GM12875 (cell line): ENCODE results near the gene SLC46A1.

Experiments used
- H3K4me3 ChIP-seq: one replicate; pipeline ENCODE4 v1.5.1; 2011; ENCODE audit warnings: low read depth, low read length, control low read depth
- TF ChIP-seq, protein P1 (sequence below): IDR thresholded peaks from 2 replicates; pipeline ENCODE4 v1.5.1; 2011; ENCODE audit warnings: low read depth, mild to moderate bottlenecking, control low read depth, inconsistent platforms, low read length, moderate library complexity, borderline replicate concordance; ENCODE audit not compliant: insufficient read depth

The SLC46A1 gene

DNA sequence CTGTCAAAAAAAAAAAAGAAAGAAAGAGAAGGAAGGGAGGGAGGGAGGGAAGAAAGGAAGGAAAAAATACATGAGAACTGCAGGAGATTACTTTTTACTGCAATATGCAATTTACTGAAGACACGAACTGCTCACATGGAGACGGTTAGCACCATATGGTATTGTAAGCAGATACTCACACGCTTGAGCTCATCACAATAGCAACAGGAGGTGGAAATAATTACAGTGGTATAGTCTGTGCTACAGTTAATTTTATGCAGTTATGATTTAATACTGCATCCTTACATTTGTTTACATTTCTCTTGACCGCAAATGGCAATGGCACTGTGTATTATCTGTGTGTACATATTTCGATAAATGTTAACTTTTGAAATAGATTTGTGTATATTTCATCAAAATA lies 21.4 kb upstream of the SLC46A1 start:
- TF ChIP-seq, protein P1, sequence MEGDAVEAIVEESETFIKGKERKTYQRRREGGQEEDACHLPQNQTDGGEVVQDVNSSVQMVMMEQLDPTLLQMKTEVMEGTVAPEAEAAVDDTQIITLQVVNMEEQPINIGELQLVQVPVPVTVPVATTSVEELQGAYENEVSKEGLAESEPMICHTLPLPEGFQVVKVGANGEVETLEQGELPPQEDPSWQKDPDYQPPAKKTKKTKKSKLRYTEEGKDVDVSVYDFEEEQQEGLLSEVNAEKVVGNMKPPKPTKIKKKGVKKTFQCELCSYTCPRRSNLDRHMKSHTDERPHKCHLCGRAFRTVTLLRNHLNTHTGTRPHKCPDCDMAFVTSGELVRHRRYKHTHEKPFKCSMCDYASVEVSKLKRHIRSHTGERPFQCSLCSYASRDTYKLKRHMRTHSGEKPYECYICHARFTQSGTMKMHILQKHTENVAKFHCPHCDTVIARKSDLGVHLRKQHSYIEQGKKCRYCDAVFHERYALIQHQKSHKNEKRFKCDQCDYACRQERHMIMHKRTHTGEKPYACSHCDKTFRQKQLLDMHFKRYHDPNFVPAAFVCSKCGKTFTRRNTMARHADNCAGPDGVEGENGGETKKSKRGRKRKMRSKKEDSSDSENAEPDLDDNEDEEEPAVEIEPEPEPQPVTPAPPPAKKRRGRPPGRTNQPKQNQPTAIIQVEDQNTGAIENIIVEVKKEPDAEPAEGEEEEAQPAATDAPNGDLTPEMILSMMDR, result no peak
- H3K4me3 ChIP-seq, result no peak overlapping the region

DNA sequence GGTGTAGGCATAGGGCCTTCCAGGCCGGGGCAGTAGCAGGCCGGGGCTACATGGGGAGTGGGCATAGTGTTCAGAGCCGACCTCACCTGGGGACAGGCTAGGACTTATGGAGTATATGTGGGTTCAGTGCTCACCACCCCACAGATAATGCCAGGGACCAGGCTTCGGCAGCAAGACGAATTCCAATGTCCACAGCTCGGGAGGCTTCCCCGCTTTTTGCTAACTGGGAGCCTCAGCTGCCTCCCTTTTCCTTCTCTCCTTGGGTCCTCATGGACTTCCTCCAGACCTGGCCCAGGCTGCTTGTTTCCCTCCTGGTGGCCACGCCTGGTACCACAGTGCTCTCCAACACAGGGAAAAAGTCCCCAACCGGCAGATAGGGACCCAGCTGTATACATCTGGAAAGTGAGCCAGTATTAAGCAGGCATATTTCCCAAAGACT lies 20.1 kb upstream of the SLC46A1 start:
- TF ChIP-seq, protein P1, result peak; percentile 54
- no peak overlapping the region for H3K4me3 ChIP-seq

DNA sequence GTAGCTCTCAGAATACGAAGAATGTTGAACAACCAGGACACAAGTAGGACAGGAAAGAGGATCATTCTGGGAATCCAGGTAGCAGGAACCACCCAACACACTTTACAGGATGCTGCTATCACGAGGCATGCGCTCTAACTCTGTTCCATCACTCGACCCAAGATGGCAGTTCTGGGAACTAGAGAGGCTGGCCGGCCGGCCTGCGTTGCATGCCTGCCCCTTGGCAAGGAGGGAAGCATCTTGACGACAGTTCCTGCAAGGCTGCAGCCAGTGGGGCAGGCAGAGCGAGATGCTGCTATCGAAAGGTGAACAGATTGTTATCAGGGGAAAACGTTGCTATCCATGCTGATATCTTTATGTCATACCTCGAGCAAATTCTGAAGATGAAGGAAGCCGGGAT lies 19.2 kb upstream of the SLC46A1 start:
- TF ChIP-seq, protein P1, result no peak
- H3K4me3 ChIP-seq, result no peak overlapping the region

DNA sequence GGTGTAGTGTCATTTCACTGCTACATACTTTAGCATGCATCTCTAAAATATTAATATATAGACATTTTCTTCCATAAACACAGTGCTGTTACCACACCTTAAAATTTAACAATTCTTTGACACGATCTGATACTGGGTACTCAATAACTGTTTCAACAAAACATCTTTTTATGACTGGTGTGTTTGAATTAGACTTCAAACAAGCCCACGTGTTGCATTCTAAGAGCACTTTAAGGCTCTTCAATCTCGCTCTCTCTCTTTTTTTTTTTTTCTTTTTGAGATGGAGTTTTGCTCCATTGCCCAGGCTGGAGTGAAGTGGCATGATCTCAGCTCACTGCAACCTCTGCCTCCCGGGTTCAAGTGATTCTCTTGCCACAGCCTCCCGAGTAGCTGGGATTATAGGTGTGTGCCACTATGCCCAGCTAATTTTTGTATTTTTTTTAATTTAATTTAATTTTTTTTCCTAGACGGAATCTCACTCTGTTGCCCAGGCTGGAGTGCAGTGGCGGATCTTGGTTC lies 15.8 kb upstream of the SLC46A1 start:
- TF ChIP-seq, protein P1, result no peak
- no peak overlapping the region for H3K4me3 ChIP-seq

DNA sequence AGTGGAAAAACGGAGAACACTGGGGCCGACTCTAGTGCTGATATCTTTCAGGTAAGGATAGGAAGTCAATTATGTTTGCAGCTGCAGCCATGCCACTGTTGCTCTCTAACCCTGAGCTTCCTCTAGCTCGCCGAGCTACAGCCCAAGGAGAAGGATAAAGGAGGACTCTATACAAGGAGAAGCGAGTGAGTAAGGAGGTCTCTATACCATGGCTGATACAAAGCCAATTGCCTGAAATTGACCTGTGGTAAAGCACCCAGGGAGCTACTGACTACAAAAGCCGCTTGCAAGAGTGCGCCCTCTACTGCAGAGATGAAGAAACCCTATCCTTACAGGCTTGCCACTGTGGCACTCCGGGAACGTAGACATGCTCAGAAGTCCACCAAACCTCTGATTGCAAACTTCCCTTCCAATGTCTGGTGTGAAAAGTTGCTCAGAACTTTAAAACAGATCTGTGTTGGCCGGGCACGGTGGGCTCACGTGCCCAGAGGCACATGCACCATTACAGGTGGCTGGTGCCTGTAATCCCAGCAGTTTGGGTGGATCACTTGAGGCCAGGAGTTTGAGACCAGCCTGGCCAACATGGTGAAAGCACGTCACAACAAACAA lies 10.8 kb upstream of the SLC46A1 start:
- TF ChIP-seq, protein P1, result peak; percentile 82

DNA sequence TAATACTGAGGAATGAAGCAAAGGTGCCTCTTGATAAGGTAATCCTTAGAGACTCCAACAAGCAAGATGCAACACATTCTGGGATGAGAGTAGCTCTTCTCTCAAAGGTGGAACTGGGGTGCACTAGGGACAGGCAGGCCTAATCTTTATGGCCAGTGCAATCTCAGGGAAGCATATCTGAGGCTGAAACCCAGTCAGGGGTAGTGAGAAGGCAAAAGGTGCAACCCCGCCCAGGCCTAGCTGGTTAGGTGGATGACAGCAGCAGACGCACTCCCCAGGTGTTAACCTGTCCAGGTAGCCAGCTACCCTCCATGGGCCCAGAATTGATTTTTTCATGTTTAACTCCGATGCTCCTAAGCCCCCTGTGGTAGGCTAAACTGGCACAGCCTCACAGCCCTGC lies 9.9 kb upstream of the SLC46A1 start:
- no peak overlapping the region for H3K4me3 ChIP-seq
- TF ChIP-seq, protein P1, result no peak

More for the DNA sequence above, 10.8 kb upstream of the SLC46A1 start:
- H3K4me3 ChIP-seq, result no peak overlapping the region

DNA sequence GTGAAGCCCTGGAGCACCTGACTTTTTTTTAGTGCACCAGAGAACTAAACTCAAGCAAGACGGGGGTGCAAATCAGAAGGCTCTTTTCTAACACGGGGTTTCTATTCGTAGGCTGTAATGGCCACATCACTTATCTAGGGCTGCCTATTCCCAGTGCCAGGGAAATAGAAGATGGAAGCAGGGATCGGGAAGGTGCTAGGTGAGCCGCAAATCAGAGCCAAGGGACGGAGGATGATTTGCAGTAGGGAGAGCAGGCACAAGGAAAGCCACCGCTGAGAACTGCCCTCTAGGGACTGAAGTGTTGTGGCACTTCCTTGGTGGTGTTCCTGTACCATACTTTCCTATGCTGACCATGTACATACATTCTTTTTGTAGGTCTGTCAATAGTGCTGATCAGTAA lies 7.8 kb upstream of the SLC46A1 start:
- H3K4me3 ChIP-seq, result no peak overlapping the region
- TF ChIP-seq, protein P1, result no peak
